ENCODE results near the gene LOXL4.

The LOXL4 gene

GRCh38 chr10:98226508-98227144 lies 41.4 kb downstream of the LOXL4 start:
- Histone ChIP-seq H4K12ac (ENCODE audit: low read depth, low read length) (no peak overlapping the region), H3K27me3 (ENCODE audit: insufficient read depth, low read length) (no peaks in the 10 kb centered on the region), H3K14ac (ENCODE audit: low read length) (no peak overlapping the region), H3K4me3 (ENCODE audit: low read depth, low read length) (no peak overlapping the region), H3K9ac (ENCODE audit: low read length) (no peak overlapping the region), H2BK120ac (ENCODE audit: insufficient read depth, low read length, poor library complexity) (no peak overlapping the region), H3K79me1 (ENCODE audit: low read length) (no peaks in the 10 kb centered on the region), H2BK12ac (ENCODE audit: low read length) (no peak overlapping the region), H3K27ac (ENCODE audit: low read depth, low read length) (no peak overlapping the region), H3K4ac (ENCODE audit: low read depth, low read length) (no peak overlapping the region), H3K36me3 (ENCODE audit: control insufficient read depth in 1 of 2, insufficient read depth in 2 of 2, low read length in 2 of 2) (no peaks in the 10 kb centered on the region), H4K8ac (ENCODE audit: low read depth, low read length) (no peak overlapping the region), H2AFZ (ENCODE audit: insufficient read depth, low read length, poor library complexity) (no peak overlapping the region), H3K4me2 (ENCODE audit: low read length) (no peak overlapping the region), H3K18ac (ENCODE audit: low read length) (no peak overlapping the region), H3K4me1 (ENCODE audit: control insufficient read depth in 1 of 2, insufficient read depth in 2 of 2, low read length in 2 of 2) (no peaks in the 10 kb centered on the region), H2BK5ac (ENCODE audit: low read depth, low read length, poor library complexity) (no peak overlapping the region), H3K23ac (ENCODE audit: low read length) (no peak overlapping the region), H3K79me2 (ENCODE audit: control insufficient read depth, insufficient read depth, low read length, poor library complexity) (no peaks in the 10 kb centered on the region), H3K9me3 (ENCODE audit: insufficient read depth, low read depth, low read length) (peaks cover 2% of the 10 kb centered on the region), H2AK5ac (ENCODE audit: low read length) (no peak overlapping the region), H4K91ac (ENCODE audit: low read depth, low read length) (no peak overlapping the region)
- DNase-seq = no peak
- no CpG with 5 or more reads among the region's 1 CpG for WGBS (ENCODE audit: extremely low coverage, insufficient coverage, insufficient read length)

GRCh38 chr10:98224996-98225395 lies 43.0 kb downstream of the LOXL4 start:
- H3K27ac ChIP-seq (ENCODE audit: low read depth, low read length) = no peak overlapping the region
- H2BK12ac ChIP-seq (ENCODE audit: low read length) = no peak overlapping the region
- no peak overlapping the region for H4K12ac ChIP-seq (ENCODE audit: low read depth, low read length)
- H3K4me2 ChIP-seq (ENCODE audit: low read length) = no peak overlapping the region
- H3K4ac ChIP-seq (ENCODE audit: low read depth, low read length) = no peak overlapping the region
- H3K23ac ChIP-seq (ENCODE audit: low read length) = no peak overlapping the region
- H4K8ac ChIP-seq (ENCODE audit: low read depth, low read length) = no peak overlapping the region
- H2BK5ac ChIP-seq (ENCODE audit: low read depth, low read length, poor library complexity) = no peak overlapping the region
- H3K36me3 ChIP-seq (ENCODE audit: control insufficient read depth in 1 of 2, insufficient read depth in 2 of 2, low read length in 2 of 2) = no peaks in the 10 kb centered on the region
- H2AFZ ChIP-seq (ENCODE audit: insufficient read depth, low read length, poor library complexity) = no peak overlapping the region
- H3K27me3 ChIP-seq (ENCODE audit: insufficient read depth, low read length) = no peaks in the 10 kb centered on the region
- no peak overlapping the region for H3K18ac ChIP-seq (ENCODE audit: low read length)
- no peak overlapping the region for H2AK5ac ChIP-seq (ENCODE audit: low read length)
- H3K14ac ChIP-seq (ENCODE audit: low read length) = no peak overlapping the region
- peaks cover 2% of the 10 kb centered on the region for H3K9me3 ChIP-seq (ENCODE audit: insufficient read depth, low read depth, low read length)
- DNase-seq = no peak
- H3K9ac ChIP-seq (ENCODE audit: low read length) = no peak overlapping the region
- H4K91ac ChIP-seq (ENCODE audit: low read depth, low read length) = no peak overlapping the region
- no peak overlapping the region for H3K4me3 ChIP-seq (ENCODE audit: low read depth, low read length)
- H3K4me1 ChIP-seq (ENCODE audit: control insufficient read depth in 1 of 2, insufficient read depth in 2 of 2, low read length in 2 of 2) = no peaks in the 10 kb centered on the region
- H2BK120ac ChIP-seq (ENCODE audit: insufficient read depth, low read length, poor library complexity) = no peak overlapping the region
- H3K79me1 ChIP-seq (ENCODE audit: low read length) = no peaks in the 10 kb centered on the region
- no peaks in the 10 kb centered on the region for H3K79me2 ChIP-seq (ENCODE audit: control insufficient read depth, insufficient read depth, low read length, poor library complexity)
- no CpG with 5 or more reads among the region's 1 CpG for WGBS (ENCODE audit: extremely low coverage, insufficient coverage, insufficient read length)

- H2BK12ac ChIP-seq (ENCODE audit: low read length) = no peak overlapping the region
- no peak overlapping the region for H3K4me3 ChIP-seq (ENCODE audit: low read depth, low read length)
- H2AK5ac ChIP-seq (ENCODE audit: low read length) = no peak overlapping the region
- no peak overlapping the region for H3K23ac ChIP-seq (ENCODE audit: low read length)
- H4K12ac ChIP-seq (ENCODE audit: low read depth, low read length) = no peak overlapping the region
- H3K4ac ChIP-seq (ENCODE audit: low read depth, low read length) = no peak overlapping the region
- H3K27me3 ChIP-seq (ENCODE audit: insufficient read depth, low read length) = no peaks in the 10 kb centered on the region
- H3K9me3 ChIP-seq (ENCODE audit: insufficient read depth, low read depth, low read length) = peaks cover 2% of the 10 kb centered on the region
- H2BK5ac ChIP-seq (ENCODE audit: low read depth, low read length, poor library complexity) = no peak overlapping the region
- H3K4me2 ChIP-seq (ENCODE audit: low read length) = no peak overlapping the region
- H3K27ac ChIP-seq (ENCODE audit: low read depth, low read length) = no peak overlapping the region
- WGBS (ENCODE audit: extremely low coverage, insufficient coverage, insufficient read length) = no CpG with 5 or more reads among the region's 2 CpGs
- no peak overlapping the region for H3K14ac ChIP-seq (ENCODE audit: low read length)
- no peaks in the 10 kb centered on the region for H3K36me3 ChIP-seq (ENCODE audit: control insufficient read depth in 1 of 2, insufficient read depth in 2 of 2, low read length in 2 of 2)
- no peak overlapping the region for H4K91ac ChIP-seq (ENCODE audit: low read depth, low read length)
- no peaks in the 10 kb centered on the region for H3K79me1 ChIP-seq (ENCODE audit: low read length)
- no peaks in the 10 kb centered on the region for H3K79me2 ChIP-seq (ENCODE audit: control insufficient read depth, insufficient read depth, low read length, poor library complexity)
- no peak overlapping the region for H3K18ac ChIP-seq (ENCODE audit: low read length)
- H3K9ac ChIP-seq (ENCODE audit: low read length) = no peak overlapping the region
- H3K4me1 ChIP-seq (ENCODE audit: control insufficient read depth in 1 of 2, insufficient read depth in 2 of 2, low read length in 2 of 2) = no peaks in the 10 kb centered on the region
- H2AFZ ChIP-seq (ENCODE audit: insufficient read depth, low read length, poor library complexity) = no peak overlapping the region
- no peak overlapping the region for H4K8ac ChIP-seq (ENCODE audit: low read depth, low read length)
- peak in 1 of 2 donors; percentile 25 for DNase-seq
- H2BK120ac ChIP-seq (ENCODE audit: insufficient read depth, low read length, poor library complexity) = no peak overlapping the region
Observed at GRCh38 chr10:98224509-98224908, 43.5 kb downstream of the LOXL4 start.

GRCh38 chr10:98223874-98224273 lies 44.1 kb downstream of the LOXL4 start:
- Histone ChIP-seq H3K79me1 (ENCODE audit: low read length) (no peaks in the 10 kb centered on the region), H4K12ac (ENCODE audit: low read depth, low read length) (no peak overlapping the region), H2BK5ac (ENCODE audit: low read depth, low read length, poor library complexity) (no peak overlapping the region), H2AFZ (ENCODE audit: insufficient read depth, low read length, poor library complexity) (no peak overlapping the region), H2BK120ac (ENCODE audit: insufficient read depth, low read length, poor library complexity) (no peak overlapping the region), H3K4me3 (ENCODE audit: low read depth, low read length) (no peak overlapping the region), H3K9me3 (ENCODE audit: insufficient read depth, low read depth, low read length) (peaks cover 2% of the 10 kb centered on the region), H2AK5ac (ENCODE audit: low read length) (no peak overlapping the region), H3K27me3 (ENCODE audit: insufficient read depth, low read length) (no peaks in the 10 kb centered on the region), H3K18ac (ENCODE audit: low read length) (peak overlapping the region; percentile 65), H3K36me3 (ENCODE audit: control insufficient read depth in 1 of 2, insufficient read depth in 2 of 2, low read length in 2 of 2) (no peaks in the 10 kb centered on the region), H3K79me2 (ENCODE audit: control insufficient read depth, insufficient read depth, low read length, poor library complexity) (no peaks in the 10 kb centered on the region), H3K14ac (ENCODE audit: low read length) (no peak overlapping the region), H3K4ac (ENCODE audit: low read depth, low read length) (no peak overlapping the region), H4K8ac (ENCODE audit: low read depth, low read length) (no peak overlapping the region), H3K4me2 (ENCODE audit: low read length) (no peak overlapping the region), H3K27ac (ENCODE audit: low read depth, low read length) (no peak overlapping the region), H4K91ac (ENCODE audit: low read depth, low read length) (no peak overlapping the region), H2BK12ac (ENCODE audit: low read length) (no peak overlapping the region), H3K23ac (ENCODE audit: low read length) (no peak overlapping the region), H3K9ac (ENCODE audit: low read length) (no peak overlapping the region), H3K4me1 (ENCODE audit: control insufficient read depth in 1 of 2, insufficient read depth in 2 of 2, low read length in 2 of 2) (no peaks in the 10 kb centered on the region)
- DNase-seq = no peak
- WGBS (ENCODE audit: extremely low coverage, insufficient coverage, insufficient read length) = no CpG with 5 or more reads among the region's 6 CpGs
